Fibroblast of skin of abdomen (primary cell): ENCODE measurements around the gene C9orf43.
"Not testable (repeated sequence)": the region's sequence is repeated elsewhere in the genome, so short reads cannot be mapped to it uniquely, and the experiment has no call there.

Experiments used
- DNase-seq: peaks from one replicate; pipeline ENCODE4 v3.0.0-alpha.2; 2013

The C9orf43 gene

DNA sequence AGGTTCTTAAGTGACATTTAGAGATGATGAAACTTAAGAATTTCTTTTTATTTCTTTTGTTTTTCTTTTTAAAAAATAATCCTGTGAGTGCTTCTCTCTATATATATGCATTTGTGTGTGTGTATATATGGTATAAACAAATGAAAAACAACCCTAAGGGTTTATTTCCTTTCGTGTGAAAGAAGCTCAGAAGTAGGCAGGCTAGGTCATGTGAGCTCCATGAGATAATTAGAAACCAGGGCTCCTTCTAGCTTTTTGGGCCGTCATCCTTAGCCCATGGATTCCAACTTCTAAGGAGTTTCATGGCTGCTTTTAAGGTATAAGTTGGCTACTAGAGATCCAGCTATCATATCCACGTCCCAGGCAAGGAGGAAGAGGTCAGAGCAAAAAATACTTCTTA lies 11.2 kb downstream of the C9orf43 start:
- no peak for DNase-seq

DNA sequence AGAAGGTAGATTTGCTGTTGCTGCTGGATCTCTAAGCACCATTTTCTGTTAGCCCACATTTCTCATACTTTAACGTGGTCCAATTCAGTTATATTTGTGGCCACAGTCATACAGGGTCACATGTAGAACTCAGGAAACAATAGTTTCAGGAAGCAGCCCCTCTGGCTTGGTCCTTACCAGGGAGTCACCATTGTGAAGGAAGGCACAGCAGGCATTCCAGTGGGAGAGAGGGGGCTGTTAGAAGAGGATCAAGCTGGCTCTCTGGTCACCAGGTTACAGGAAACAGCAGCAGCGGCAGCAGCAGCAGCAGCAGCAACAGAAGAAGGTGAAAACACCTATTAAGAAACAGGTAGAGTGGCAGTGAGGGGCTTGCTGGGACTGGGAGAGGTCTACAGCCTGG lies 14.5 kb downstream of the C9orf43 start:
- DNase-seq, result no peak

DNA sequence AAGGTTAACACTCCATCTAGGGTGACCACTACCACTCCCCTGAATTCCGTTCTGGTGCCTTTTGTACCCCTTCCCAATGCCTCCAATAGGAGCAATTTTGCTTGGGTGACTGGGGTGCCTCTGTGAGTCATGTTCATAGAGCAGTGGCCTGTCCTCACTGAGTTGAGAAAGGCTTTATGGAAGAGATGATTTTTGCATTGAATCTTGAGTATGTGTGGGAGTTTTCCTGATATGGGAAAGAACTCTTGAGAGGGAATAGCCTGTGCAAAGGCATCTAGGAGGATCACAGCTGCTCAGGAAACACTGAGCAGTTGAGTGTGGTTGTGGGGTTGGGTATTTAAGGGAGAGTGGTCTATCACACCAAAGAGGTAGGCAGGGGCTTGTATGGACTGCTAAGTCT lies 16.2 kb downstream of the C9orf43 start:
- no peak for DNase-seq

DNA sequence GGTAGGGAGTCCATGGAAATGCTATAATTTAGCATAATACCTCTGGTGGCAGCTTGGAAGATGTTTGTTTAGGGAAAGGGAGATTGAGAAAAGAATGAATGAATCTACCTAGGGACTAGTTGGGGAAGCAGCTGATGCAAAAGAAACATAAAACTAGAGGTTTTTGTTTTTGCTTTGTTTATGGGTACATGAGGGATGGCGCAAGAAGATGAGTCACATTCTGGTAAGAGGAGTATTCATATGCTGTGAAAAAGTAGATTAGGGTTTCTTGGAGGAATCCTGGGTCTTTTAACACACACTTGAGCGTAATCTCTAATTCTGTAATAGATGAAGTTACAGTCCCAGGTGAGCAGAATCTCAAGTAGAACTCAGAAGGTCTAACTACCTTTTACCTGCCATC lies 17.1 kb downstream of the C9orf43 start:
- no peak for DNase-seq

DNA sequence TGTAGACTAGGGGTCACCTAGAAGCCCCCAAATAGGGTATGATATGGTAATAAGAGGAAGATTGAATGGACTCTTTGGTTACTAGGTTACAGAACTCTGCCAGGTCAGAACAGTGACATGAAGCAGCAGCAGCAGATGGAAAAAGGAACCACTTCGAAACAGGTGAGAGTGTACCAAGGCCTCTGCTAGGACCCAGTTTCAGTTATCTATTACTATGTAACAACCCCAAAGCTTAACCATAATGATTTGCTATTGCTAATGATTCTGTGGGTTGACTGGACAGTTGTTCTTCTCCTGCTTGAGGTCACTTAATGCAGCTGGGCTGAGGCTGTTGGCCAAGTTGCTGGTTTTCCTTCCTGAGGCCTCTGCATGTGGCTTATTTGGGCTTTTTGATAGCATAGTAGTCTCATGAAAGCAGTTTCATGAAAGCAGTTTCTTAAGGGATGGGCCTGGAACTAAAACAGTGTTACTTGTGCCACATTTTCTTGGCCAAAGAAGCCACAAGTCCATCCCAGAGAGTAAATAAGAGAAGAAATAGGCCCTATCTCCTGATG lies 17.6 kb downstream of the C9orf43 start:
- DNase-seq, result no peak

DNA sequence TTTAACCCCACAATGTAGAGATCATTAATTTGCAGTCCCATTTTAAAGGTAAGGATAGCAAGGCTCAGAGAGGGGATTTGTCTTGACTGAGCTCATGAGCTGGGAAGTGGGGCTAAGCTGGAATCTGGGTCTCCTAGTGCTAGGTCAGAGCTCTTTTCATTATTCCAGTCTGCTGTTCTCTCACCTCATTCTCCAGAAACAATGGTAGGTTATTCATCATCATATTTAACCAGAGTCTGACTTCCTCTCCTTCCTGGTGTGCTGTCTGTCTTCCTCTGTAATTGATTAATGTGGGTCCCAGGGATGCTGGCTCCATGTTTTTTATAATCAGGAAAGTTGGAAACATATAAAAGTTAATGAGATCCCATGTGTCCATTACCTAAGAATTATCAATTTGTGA lies 20.6 kb downstream of the C9orf43 start:
- DNase-seq, result no peak

DNA sequence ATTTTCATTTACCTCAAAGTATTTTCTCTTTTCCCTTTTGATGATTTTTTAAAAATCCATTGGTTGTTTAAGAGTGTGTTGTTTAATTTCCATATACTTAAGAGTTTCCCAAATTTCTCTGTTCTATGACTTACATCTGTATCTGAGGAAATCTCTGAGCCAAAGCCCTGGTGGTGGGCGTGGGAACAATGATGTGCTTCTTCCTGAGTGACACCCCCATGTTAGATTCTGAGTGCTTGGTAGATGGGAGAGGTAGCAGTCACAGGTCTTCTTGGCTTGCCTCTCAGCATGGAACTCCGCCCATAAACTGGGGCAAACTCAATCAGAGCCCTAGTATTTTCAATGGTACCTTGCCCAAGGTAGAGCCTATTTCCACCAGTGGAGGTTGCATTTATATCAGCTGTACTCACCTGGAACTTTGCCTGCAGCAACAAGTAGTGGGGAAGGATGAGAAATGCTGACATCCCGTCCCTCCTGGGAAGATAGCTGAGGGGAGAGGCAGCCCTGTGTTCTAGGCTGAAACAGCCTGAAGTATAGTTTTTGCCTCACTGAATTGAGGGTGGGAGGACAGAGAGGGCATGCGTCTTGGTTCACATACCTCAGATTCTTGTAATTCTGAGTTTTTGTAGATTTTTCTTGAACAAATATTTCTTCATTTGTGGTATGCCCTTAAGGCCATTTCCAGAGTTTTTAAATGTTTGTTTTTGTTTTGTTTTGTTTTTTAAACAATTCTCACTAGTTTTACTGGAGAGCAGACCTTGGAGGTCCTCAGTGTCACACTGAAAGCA lies 26.4 kb downstream of the C9orf43 start:
- no peak for DNase-seq

DNA sequence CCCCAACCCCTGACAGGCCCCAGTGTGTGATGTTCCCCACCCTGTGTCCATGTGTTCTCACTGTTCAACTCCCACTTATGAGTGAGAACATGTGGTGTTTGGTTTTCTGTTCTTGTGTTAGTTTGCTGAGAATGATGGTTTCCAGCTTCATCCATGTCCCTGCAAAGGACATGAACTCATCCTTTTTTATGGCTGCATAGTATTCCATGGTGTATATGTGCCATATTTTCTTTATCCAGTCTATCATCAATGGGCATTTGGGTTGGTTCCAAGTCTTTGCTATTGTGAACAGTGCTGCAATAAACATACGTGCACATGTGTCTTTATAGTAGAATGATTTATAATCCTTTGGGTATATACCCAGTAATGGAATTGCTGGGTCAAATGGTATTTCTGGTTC lies 27.2 kb downstream of the C9orf43 start:
- not testable (repeated sequence) for DNase-seq

DNA sequence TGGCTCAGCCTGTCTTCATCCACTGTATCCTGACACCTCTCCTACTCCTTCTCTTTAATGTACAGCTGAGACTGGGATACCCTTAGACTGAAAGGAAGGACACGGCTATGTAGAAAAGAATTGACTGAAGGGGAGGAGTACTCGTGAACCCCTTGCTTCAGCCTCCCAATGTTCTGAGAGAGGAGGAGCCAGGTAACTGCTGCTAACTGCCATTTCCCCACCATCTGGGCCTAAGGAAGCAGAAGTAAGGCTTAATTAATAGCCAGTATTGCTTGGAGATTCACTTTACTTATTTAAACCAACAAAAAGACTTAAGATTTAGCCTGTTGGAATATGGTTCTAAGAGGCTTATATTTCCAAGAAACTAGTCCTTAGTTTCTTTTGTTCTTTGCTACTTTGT lies 34.2 kb downstream of the C9orf43 start:
- no peak for DNase-seq

DNA sequence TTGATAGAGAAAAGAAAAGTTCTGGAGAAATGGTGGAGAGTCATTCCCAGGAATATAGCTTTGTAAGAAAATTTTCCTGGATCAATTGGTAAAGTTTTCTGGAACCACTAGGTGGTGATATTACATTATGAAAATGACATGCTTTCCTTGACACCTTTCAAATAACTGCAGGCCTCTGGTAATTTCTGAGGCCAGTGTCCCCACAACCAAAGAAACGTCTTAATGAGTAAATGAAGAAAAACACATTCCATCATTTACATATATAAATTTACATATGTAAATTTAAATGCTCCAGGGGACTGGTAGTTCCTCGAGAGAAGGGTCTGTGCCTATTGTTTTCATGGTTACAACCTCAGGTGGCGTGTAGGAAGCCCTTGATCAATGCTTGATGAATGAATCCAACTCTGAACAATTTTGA lies 35.8 kb downstream of the C9orf43 start:
- DNase-seq, result peak; percentile 50

DNA sequence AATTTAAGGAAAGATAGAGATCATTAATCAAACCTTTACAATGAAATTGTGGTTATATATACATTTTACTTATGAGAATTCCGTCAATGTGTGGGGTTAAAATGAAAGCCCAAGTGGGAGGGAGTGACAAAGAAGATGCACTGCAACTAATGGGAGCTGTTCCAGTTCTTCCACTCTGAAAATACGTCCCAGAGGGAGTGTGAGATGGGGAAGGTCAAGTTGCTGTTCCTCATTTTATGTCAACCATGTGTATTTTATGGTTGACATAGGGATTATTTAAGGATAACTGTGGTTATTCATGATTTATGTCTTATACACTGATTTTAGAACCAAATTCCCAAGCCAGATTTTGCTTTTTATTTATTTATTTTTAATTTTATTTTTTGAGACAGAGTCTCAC lies 38.8 kb downstream of the C9orf43 start:
- DNase-seq, result no peak

DNA sequence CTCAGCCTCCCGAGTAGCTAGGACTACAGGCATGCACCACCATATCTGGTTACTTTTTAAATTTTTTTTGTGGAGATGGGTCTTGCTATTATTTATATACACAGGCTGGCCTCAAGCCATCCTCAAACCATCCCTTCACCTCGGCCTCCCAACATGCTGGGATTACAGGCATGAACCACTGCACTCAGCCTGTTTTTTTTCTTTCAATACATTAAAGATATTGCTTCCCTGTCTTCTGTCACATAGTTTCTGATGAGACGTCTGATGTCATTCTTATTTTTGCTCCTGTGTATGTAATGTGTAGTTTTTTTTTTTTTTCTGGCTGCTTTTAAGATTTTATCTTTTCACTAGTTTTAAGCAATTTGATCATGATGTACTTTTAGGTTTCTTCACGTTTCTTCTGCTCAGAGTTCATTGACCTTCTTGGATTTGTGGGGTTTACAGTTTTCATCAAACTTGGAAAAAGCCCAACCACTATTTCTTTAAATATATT lies 41.6 kb downstream of the C9orf43 start:
- no peak for DNase-seq

DNA sequence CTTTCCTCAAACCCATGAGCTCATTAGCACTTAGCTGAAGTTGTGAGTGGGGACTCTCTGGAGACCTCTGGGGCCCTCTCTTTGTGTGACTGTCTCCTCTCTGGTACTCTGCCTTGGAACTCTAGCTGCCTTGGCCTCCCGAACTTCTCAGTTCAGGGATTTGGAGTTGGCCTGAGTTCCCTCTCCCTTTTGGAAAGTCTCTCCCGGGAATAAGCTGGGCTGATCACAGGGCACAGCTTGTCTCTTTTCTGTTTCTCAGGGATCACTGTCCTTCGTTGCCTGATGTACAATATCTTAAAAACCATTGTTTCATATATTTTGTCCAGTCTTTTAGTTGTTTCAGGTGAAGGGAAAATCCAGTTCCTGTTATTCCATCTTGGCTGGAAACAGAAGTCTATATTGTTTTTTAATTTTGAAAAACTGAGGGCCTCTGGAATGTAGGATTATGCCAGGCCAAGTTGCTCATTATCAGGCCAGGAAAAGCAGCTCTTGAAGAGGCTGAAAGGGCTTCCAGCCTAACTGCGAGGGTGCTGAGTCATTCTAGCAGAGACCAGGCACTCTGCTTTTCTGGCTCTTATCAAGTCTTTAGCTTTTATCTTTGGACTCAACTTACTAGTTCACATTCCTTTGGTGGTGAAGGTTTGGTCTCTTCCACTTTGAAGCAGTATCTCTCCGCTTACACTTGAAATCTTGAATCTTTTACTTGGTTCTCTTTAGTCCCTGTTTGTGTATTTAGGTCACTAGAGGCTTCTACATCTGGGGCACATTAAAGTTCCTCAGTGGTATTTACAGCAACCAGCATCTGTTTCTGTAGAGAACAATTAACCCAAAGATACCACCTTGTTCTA lies 44.6 kb downstream of the C9orf43 start:
- DNase-seq, result peak; percentile 86

DNA sequence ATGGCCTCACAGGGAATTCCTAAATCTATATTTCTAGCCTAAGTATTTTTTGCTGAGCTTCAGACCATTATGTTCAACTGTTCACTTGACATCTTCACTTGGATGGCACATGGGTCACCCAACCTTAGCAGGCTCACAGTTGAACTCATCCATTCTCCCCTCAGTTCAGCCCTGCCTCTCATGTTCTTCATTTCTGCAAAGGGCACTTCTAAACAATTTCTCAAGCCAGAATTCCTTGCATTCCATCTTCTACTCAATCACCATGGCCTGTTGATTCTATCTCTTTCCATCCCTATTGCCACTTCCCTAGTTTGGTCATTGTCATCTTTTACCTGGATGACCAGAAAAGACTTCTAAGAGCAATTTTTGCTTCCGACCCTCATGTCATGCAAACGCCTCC lies 45.7 kb downstream of the C9orf43 start:
- peak; percentile 24 for DNase-seq

DNA sequence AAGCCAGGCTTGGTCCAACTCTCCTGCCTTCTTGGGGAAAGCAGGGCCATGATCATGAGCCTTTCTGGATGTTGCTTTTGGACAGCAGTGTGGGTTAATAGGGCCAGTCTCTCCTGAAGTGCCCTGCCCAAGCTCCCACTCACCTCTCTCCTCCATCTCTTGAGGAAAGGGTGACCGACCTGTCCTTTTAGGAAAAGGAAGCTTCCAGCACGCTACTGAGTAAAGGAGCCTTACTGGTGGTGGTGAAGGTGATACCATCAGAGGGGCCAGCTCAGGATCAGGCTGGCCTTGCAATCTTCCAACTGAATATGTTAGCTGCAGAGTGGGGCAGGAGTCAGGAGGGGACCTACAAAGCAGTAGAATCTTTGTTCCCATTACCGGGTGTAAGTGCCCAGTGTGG lies 50.7 kb downstream of the C9orf43 start:
- no peak for DNase-seq

DNA sequence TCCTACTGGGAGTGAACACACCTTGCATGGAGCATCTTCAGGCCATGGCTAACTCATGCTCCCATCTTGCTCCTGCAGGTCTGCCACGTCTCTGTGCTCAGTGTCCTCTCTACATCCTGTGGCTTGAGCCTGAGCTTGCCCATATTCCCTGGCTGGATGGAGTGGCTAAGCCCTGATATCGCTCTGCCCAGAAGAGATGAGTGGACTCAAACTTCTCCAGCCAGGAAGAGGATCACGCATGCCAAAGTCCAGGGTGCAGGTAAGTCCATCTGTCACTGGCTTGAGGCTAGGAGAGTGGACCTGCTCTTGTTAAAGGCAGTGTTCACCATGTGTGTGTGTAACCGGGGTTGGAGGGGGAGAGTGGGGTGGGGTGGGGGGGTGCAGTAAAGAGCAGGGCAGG lies 51.4 kb downstream of the C9orf43 start:
- no peak for DNase-seq

DNA sequence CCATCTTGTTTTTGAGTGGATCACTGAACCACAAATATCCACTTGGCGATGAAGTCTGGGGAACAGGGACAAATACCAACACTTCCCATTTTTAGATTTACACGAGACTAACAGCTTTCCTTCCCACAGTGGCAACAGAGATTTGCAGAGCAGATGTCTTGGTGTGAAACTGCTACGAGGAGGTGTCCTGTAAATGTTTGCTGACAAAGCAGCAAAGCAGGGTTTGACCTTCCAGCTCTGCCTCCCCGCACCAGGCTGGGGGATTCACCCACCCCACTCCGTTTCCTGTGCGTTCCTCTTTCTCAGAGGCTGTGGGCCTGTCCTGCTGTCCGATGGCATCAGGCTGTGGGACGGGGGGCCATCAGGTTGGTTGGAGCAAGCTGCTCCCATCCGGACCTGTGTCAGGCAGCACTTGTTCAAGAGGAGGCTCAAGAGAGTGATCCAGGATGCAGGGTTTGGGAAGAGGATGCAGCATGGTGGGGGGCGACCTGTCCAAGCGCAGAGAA lies 52.3 kb downstream of the C9orf43 start:
- no peak for DNase-seq

DNA sequence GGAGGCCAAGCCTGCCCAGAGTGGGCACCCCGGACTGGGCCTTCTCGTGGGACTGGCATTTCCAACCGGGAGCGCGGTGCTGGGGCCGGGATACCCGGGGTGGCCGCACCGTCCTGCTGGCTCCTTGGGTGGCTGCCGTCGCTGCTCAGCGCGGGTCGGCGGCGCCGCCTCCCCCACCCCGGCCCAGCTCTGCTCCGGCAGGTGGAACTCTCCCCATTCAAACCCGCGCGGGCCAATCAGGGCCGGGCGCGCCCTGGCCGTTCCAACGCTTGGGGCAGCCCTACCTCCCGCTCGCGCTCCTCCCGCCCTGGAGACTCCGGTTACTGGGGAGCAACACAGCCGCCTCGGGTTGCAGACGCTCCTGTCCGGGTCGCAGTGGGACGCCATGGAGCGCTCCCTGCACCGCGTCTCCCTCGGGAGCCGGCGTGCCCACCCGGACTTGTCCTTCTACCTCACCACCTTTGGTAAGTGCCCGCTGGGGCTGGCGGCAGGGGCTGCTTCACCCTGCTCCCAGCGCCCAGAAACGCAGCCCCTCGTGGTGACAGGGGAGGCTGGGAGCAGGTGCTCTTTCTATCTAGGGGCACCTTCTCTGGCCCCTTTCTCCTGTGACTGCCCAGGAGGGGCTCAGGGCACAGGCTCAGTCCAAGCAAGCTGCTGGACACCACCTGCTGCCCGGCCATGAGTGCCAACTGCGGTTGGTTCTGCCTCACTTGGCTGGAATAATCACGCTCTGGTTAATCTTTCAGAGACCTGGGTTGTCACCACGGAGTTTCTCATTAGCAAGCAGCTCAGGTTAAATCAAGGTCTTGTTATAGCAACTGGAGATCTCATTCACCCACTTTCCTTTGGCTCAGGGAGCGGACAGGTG lies 53.1 kb downstream of the C9orf43 start, which contains the start of gene RGS3:
Gene RGS3, plus strand, starts transcription at position 310 of the 868 bp plus-strand sequence. Its CDS starts 76 bp downstream, at position 386.
- DNase-seq, result no peak

DNA sequence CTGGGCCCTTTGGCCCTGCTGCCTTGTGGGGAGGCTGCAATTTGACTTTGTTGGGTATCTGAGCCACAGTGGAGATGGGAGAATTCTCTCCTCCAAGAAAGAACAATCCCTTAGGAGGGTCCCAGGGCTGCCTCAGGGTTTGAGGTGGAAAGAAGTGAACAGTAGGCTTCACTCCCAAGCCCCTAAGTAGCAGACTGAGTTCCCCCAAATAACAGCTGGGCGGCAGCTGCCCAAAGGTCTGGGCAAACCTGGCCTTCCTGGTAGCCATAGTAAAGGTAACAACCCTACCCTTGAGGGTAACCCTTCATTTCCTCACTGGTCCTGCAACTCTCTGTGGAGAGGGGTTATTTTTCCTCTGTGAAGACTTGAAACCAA lies 53.7 kb downstream of the C9orf43 start:
- DNase-seq, result no peak

DNA sequence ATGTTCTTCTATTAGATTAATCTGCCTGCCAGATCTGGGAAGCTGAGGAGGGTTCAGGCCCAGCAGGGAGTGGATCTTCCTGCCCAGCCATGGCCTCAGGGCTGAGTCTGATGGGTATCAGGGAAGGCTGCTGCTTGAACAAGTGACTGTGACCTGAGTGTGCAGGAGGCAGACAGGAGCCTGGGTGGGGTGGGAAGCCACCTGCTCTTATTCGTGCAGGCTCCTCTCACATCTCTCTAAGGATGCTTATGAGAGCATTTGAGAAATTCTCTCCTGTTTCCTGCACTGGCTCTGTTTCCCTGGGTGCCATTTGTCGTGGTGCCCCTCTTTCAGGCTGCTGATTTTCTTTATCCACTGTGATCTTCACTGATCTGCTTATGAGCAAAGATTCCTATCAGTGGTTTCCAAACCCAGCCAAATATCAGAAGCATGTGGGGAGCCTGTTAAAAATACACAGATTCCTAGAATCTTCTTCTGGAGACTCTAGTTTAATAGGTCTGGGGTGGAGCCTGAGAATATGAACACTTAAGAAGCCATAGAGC lies 55.1 kb downstream of the C9orf43 start:
- DNase-seq, result no peak

DNA sequence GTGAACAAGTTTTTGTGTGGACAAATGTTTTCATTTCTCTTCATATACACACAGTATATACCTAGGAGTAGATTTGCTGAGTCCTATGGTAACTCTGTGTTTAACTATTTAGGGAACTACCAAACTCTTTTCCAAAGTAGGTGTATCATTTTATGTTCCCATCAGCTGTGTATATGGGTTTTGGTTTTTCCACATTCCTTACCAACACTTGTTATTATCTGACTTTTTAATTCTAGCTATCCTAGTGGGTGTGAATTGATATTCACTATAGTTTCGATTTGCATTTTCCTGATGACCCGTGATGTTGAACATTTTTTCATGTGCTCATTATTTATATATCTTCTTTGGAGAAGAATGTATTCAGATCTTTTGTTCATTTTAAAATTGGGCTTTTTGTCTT lies 56.6 kb downstream of the C9orf43 start:
- DNase-seq, result no peak
